T-helper 2 cell treated with Interferon-gamma antibody and Interleukin-4, amounts not matched to agents 5 μg/mL and 100 μg/mL, for 36 hours (primary cell): ENCODE results near the gene SEMA6A.

Experiments
- DNase-seq: peaks from one replicate; pipeline ENCODE4 v3.0.0; 2021; ENCODE audit warnings: low spot score
- H3K27ac Mint-ChIP-seq: one replicate; pipeline ENCODE4 v1.8.0; 2021; ENCODE audit warnings: mild to moderate bottlenecking, mixed read lengths
- H3K27me3 Mint-ChIP-seq: one replicate; pipeline ENCODE4 v1.8.0; 2021; ENCODE audit warnings: low read depth, mixed read lengths
- H3K36me3 Mint-ChIP-seq: one replicate; pipeline ENCODE4 v1.8.0; 2021; ENCODE audit warnings: low read depth, mixed read lengths
- H3K4me1 Mint-ChIP-seq: one replicate; pipeline ENCODE4 v1.8.0; 2021; ENCODE audit warnings: low read depth, mixed read lengths
- H3K4me3 Mint-ChIP-seq: one replicate; pipeline ENCODE4 v1.8.0; 2022; ENCODE audit warnings: mild to moderate bottlenecking, moderate library complexity, mixed read lengths
- H3K9me3 Mint-ChIP-seq: one replicate; pipeline ENCODE4 v1.8.0; 2021; ENCODE audit warnings: mixed read lengths

The SEMA6A gene

GRCh38 chr5:116473706-116474105 is 100.9 kb downstream of the SEMA6A start:
- Mint-ChIP-seq H3K27ac (no peak overlapping the region), H3K36me3 (no peaks in the 10 kb centered on the region), H3K4me1 (no peaks in the 10 kb centered on the region), H3K9me3 (peaks cover 6% of the 10 kb centered on the region), H3K27me3 (no peaks in the 10 kb centered on the region), H3K4me3 (no peak overlapping the region)
- DNase-seq = no peak

GRCh38 chr5:116472274-116472673 is 102.3 kb downstream of the SEMA6A start:
- Mint-ChIP-seq H3K4me3 (no peak overlapping the region), H3K36me3 (no peaks in the 10 kb centered on the region), H3K27me3 (no peaks in the 10 kb centered on the region), H3K4me1 (no peaks in the 10 kb centered on the region), H3K9me3 (peaks cover 6% of the 10 kb centered on the region), H3K27ac (no peak overlapping the region)
- DNase-seq = no peak

GRCh38 chr5:116469631-116470030 is 105.0 kb downstream of the SEMA6A start:
- Mint-ChIP-seq H3K4me1 (no peaks in the 10 kb centered on the region), H3K27me3 (no peaks in the 10 kb centered on the region), H3K4me3 (no peak overlapping the region), H3K9me3 (no peaks in the 10 kb centered on the region), H3K36me3 (no peaks in the 10 kb centered on the region), H3K27ac (no peak overlapping the region)
- no peak for DNase-seq

GRCh38 chr5:116468583-116468982 is 106.0 kb downstream of the SEMA6A start:
- H3K4me3 Mint-ChIP-seq = no peak overlapping the region
- no peaks in the 10 kb centered on the region for H3K27me3 Mint-ChIP-seq
- no peaks in the 10 kb centered on the region for H3K36me3 Mint-ChIP-seq
- DNase-seq = no peak
- H3K27ac Mint-ChIP-seq = no peak overlapping the region
- no peaks in the 10 kb centered on the region for H3K4me1 Mint-ChIP-seq
- peaks cover 4% of the 10 kb centered on the region for H3K9me3 Mint-ChIP-seq

- Mint-ChIP-seq H3K4me1 (no peaks in the 10 kb centered on the region), H3K27me3 (no peaks in the 10 kb centered on the region), H3K36me3 (no peaks in the 10 kb centered on the region), H3K9me3 (peaks cover 4% of the 10 kb centered on the region), H3K4me3 (no peak overlapping the region), H3K27ac (no peak overlapping the region)
- no peak for DNase-seq
These were observed 107.2 kb downstream of the SEMA6A start for GRCh38 chr5:116467465-116467843.

- no peaks in the 10 kb centered on the region for H3K36me3 Mint-ChIP-seq
These were observed 107.7 kb downstream of the SEMA6A start for GRCh38 chr5:116466727-116467464.

GRCh38 chr5:116465411-116465810 is 109.2 kb downstream of the SEMA6A start:
- Mint-ChIP-seq H3K9me3 (peaks cover 4% of the 10 kb centered on the region), H3K27ac (no peak overlapping the region), H3K4me1 (no peaks in the 10 kb centered on the region), H3K27me3 (no peaks in the 10 kb centered on the region), H3K36me3 (no peaks in the 10 kb centered on the region), H3K4me3 (no peak overlapping the region)
- DNase-seq = no peak

More at GRCh38 chr5:116466727-116467464, 107.7 kb downstream of the SEMA6A start:
- Mint-ChIP-seq H3K4me1 (no peaks in the 10 kb centered on the region), H3K9me3 (peaks cover 4% of the 10 kb centered on the region), H3K27me3 (no peaks in the 10 kb centered on the region), H3K4me3 (no peak overlapping the region), H3K27ac (no peak overlapping the region)
- no peak for DNase-seq

- DNase-seq = no peak
- H3K4me1 Mint-ChIP-seq = no peaks in the 10 kb centered on the region
- H3K4me3 Mint-ChIP-seq = no peak overlapping the region
- H3K9me3 Mint-ChIP-seq = peaks cover 4% of the 10 kb centered on the region
- H3K27ac Mint-ChIP-seq = no peak overlapping the region
- no peaks in the 10 kb centered on the region for H3K27me3 Mint-ChIP-seq
- H3K36me3 Mint-ChIP-seq = no peaks in the 10 kb centered on the region
These were observed 110.4 kb downstream of the SEMA6A start for GRCh38 chr5:116464144-116464708.

GRCh38 chr5:116462500-116462899 is 112.1 kb downstream of the SEMA6A start:
- Mint-ChIP-seq H3K4me1 (no peaks in the 10 kb centered on the region), H3K4me3 (no peak overlapping the region), H3K9me3 (peaks cover 4% of the 10 kb centered on the region), H3K27me3 (no peaks in the 10 kb centered on the region), H3K27ac (no peak overlapping the region), H3K36me3 (no peaks in the 10 kb centered on the region)
- DNase-seq = no peak

- Mint-ChIP-seq H3K9me3 (peaks cover 1% of the 10 kb centered on the region), H3K36me3 (no peaks in the 10 kb centered on the region), H3K27ac (no peak overlapping the region), H3K27me3 (no peaks in the 10 kb centered on the region), H3K4me3 (no peak overlapping the region), H3K4me1 (peaks cover 2% of the 10 kb centered on the region)
- no peak for DNase-seq
These were observed 115.3 kb downstream of the SEMA6A start for GRCh38 chr5:116459301-116459700.

- H3K36me3 Mint-ChIP-seq = no peaks in the 10 kb centered on the region
- peaks cover 2% of the 10 kb centered on the region for H3K4me1 Mint-ChIP-seq
- no peaks in the 10 kb centered on the region for H3K9me3 Mint-ChIP-seq
- no peak for DNase-seq
- no peak overlapping the region for H3K27ac Mint-ChIP-seq
- H3K27me3 Mint-ChIP-seq = no peaks in the 10 kb centered on the region
- H3K4me3 Mint-ChIP-seq = no peak overlapping the region
These were observed 117.6 kb downstream of the SEMA6A start for GRCh38 chr5:116457062-116457461.

- Mint-ChIP-seq H3K36me3 (no peaks in the 10 kb centered on the region), H3K27ac (no peak overlapping the region), H3K4me1 (peaks cover 2% of the 10 kb centered on the region), H3K9me3 (no peaks in the 10 kb centered on the region), H3K4me3 (no peak overlapping the region), H3K27me3 (no peaks in the 10 kb centered on the region)
- no peak for DNase-seq
These were observed 118.6 kb downstream of the SEMA6A start for GRCh38 chr5:116456036-116456435.

GRCh38 chr5:116455061-116455460 is 119.6 kb downstream of the SEMA6A start:
- Mint-ChIP-seq H3K27me3 (no peaks in the 10 kb centered on the region), H3K4me3 (no peak overlapping the region)

GRCh38 chr5:116454417-116454927 is 120.2 kb downstream of the SEMA6A start:
- Mint-ChIP-seq H3K36me3 (no peaks in the 10 kb centered on the region), H3K9me3 (no peaks in the 10 kb centered on the region), H3K27ac (no peak overlapping the region), H3K27me3 (no peaks in the 10 kb centered on the region), H3K4me1 (peaks cover 2% of the 10 kb centered on the region), H3K4me3 (no peak overlapping the region)
- DNase-seq = no peak

More at GRCh38 chr5:116455061-116455460, 119.6 kb downstream of the SEMA6A start:
- Mint-ChIP-seq H3K4me1 (peaks cover 2% of the 10 kb centered on the region), H3K9me3 (no peaks in the 10 kb centered on the region), H3K27ac (no peak overlapping the region), H3K36me3 (no peaks in the 10 kb centered on the region)
- no peak for DNase-seq
